ENCODE data around the gene PROX1. TPM values are rescaled to one million over a fixed set of nuclear protein-coding genes. Genes with fewer than 3 reads are reported as not detected.
A peak's percentile ranks its signal among the peaks of the same experiment; 100 is the strongest.

Gene PROX1
- total RNA-seq, 1 experiment from 2014 or later = 3.8 TPM

DNA sequence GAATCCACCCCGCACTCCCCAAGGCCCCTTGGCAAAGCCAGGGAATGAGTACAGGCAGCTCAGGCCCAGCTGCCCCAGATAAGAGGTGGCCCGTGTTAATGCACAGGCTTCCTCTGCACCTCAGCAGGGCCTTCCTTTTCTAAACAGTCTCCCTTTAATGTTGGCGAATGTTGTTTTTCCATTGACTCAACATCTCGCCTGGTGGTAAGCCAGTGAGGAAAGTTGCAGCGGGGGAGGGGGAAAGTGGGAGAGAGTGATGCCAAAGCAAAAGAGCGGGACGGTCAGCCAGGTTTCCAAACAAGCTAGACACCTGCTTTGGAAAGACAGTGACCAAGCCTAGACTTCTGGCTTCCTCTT lies 10.3 kb upstream of the PROX1 start:
- no peak for TF ChIP-seq TCF7 (CRISPR knock-in tag; IDR thresholded peaks at IDR 0.05; ENCODE audit: low read depth)
- no peak for TF ChIP-seq MAX (CRISPR knock-in tag; IDR thresholded peaks at IDR 0.05)
- TF ChIP-seq ZNF232 (CRISPR knock-in tag; IDR thresholded peaks at IDR 0.05) = no peak
- TF ChIP-seq, protein P1, sequence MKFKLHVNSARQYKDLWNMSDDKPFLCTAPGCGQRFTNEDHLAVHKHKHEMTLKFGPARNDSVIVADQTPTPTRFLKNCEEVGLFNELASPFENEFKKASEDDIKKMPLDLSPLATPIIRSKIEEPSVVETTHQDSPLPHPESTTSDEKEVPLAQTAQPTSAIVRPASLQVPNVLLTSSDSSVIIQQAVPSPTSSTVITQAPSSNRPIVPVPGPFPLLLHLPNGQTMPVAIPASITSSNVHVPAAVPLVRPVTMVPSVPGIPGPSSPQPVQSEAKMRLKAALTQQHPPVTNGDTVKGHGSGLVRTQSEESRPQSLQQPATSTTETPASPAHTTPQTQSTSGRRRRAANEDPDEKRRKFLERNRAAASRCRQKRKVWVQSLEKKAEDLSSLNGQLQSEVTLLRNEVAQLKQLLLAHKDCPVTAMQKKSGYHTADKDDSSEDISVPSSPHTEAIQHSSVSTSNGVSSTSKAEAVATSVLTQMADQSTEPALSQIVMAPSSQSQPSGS (CRISPR knock-in tag; IDR thresholded peaks at IDR 0.05; ENCODE audit: borderline replicate concordance, low read depth) = no peak
- no peak for TF ChIP-seq FOXP1 (CRISPR knock-in tag; IDR thresholded peaks at IDR 0.05; ENCODE audit: borderline replicate concordance)
- TF ChIP-seq NFE2L1 (CRISPR knock-in tag; IDR thresholded peaks at IDR 0.05) = no peak
- TF ChIP-seq FOXK1 (CRISPR knock-in tag; IDR thresholded peaks at IDR 0.05) = no peak
- no peak for TF ChIP-seq GABPB1 (CRISPR knock-in tag; IDR thresholded peaks at IDR 0.05)
- no peak for TF ChIP-seq ETV6 (CRISPR knock-in tag; IDR thresholded peaks at IDR 0.05)
- TF ChIP-seq, protein P2, sequence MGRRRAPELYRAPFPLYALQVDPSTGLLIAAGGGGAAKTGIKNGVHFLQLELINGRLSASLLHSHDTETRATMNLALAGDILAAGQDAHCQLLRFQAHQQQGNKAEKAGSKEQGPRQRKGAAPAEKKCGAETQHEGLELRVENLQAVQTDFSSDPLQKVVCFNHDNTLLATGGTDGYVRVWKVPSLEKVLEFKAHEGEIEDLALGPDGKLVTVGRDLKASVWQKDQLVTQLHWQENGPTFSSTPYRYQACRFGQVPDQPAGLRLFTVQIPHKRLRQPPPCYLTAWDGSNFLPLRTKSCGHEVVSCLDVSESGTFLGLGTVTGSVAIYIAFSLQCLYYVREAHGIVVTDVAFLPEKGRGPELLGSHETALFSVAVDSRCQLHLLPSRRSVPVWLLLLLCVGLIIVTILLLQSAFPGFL (CRISPR knock-in tag; IDR thresholded peaks at IDR 0.05; ENCODE audit: borderline replicate concordance) = no peak
- no peak for TF ChIP-seq SMAD4 (CRISPR knock-in tag; IDR thresholded peaks at IDR 0.05)
- no peak for TF ChIP-seq ZNF423 (CRISPR knock-in tag; IDR thresholded peaks at IDR 0.05)
- no peak for TF ChIP-seq JUN (CRISPR knock-in tag; IDR thresholded peaks at IDR 0.05)
- TF ChIP-seq, protein P3, sequence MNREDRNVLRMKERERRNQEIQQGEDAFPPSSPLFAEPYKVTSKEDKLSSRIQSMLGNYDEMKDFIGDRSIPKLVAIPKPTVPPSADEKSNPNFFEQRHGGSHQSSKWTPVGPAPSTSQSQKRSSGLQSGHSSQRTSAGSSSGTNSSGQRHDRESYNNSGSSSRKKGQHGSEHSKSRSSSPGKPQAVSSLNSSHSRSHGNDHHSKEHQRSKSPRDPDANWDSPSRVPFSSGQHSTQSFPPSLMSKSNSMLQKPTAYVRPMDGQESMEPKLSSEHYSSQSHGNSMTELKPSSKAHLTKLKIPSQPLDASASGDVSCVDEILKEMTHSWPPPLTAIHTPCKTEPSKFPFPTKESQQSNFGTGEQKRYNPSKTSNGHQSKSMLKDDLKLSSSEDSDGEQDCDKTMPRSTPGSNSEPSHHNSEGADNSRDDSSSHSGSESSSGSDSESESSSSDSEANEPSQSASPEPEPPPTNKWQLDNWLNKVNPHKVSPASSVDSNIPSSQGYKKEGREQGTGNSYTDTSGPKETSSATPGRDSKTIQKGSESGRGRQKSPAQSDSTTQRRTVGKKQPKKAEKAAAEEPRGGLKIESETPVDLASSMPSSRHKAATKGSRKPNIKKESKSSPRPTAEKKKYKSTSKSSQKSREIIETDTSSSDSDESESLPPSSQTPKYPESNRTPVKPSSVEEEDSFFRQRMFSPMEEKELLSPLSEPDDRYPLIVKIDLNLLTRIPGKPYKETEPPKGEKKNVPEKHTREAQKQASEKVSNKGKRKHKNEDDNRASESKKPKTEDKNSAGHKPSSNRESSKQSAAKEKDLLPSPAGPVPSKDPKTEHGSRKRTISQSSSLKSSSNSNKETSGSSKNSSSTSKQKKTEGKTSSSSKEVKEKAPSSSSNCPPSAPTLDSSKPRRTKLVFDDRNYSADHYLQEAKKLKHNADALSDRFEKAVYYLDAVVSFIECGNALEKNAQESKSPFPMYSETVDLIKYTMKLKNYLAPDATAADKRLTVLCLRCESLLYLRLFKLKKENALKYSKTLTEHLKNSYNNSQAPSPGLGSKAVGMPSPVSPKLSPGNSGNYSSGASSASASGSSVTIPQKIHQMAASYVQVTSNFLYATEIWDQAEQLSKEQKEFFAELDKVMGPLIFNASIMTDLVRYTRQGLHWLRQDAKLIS (CRISPR knock-in tag; IDR thresholded peaks at IDR 0.05; ENCODE audit: borderline replicate concordance) = no peak
- TF ChIP-seq CDX4 (CRISPR knock-in tag; IDR thresholded peaks at IDR 0.05; ENCODE audit: borderline replicate concordance) = no peak
- TF ChIP-seq EMX1 (CRISPR knock-in tag; IDR thresholded peaks at IDR 0.05) = no peak
- TF ChIP-seq, protein P4, sequence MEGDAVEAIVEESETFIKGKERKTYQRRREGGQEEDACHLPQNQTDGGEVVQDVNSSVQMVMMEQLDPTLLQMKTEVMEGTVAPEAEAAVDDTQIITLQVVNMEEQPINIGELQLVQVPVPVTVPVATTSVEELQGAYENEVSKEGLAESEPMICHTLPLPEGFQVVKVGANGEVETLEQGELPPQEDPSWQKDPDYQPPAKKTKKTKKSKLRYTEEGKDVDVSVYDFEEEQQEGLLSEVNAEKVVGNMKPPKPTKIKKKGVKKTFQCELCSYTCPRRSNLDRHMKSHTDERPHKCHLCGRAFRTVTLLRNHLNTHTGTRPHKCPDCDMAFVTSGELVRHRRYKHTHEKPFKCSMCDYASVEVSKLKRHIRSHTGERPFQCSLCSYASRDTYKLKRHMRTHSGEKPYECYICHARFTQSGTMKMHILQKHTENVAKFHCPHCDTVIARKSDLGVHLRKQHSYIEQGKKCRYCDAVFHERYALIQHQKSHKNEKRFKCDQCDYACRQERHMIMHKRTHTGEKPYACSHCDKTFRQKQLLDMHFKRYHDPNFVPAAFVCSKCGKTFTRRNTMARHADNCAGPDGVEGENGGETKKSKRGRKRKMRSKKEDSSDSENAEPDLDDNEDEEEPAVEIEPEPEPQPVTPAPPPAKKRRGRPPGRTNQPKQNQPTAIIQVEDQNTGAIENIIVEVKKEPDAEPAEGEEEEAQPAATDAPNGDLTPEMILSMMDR (IDR thresholded peaks at IDR 0.05) = no peak
- no peak for TF ChIP-seq AR (CRISPR knock-in tag; IDR thresholded peaks at IDR 0.05)
- DNase-seq (ENCODE audit: low spot score) (no peak), ATAC-seq (peak; percentile 15; the same call in 1 of the 2 replicates)
- ChIA-PET POLR2A (interaction anchor here (0.8 kb wide), 1 partner anchor 12 kb away, joined by 3 read pairs; no protein-coding TSS in a partner anchor), CTCF (interaction anchor here (0.6 to 1.3 kb wide), 4 partner anchors 10 to 146 kb away, joined by 3 to 4 read pairs (median 3); partner anchors contain the start of gene PROX1)
- H3K27me3 Mint-ChIP-seq (ENCODE audit: low read depth) = peaks cover 71% of the 10 kb centered on the region
- no peak overlapping the region for H3K27ac Mint-ChIP-seq
- peaks cover 49% of the 10 kb centered on the region for H3K4me1 Mint-ChIP-seq
- peak overlapping the region; percentile 17; the same call in 1 of the 2 replicates for H3K4me3 Mint-ChIP-seq
- no peaks in the 10 kb centered on the region for H3K9me3 Mint-ChIP-seq
- no peaks in the 10 kb centered on the region for H3K36me3 Mint-ChIP-seq

Data from WTC11 (cell line).